SK-N-SH treated with all-trans-retinoic acid at 6 μM for 48 hours (cell line): ENCODE results near the gene TMEM213.

Experiments
- ATAC-seq: fragments of 200-7000 bp; cut with Tn5 transposase; 3 replicates; pipeline ENCODE4 v1.9.1; 2020; ENCODE audit warnings: mild to moderate bottlenecking, moderate library complexity
- ARNTL ChIP-seq: fragments of 450-650 bp; formaldehyde crosslinking; IDR thresholded peaks from 2 replicates; pipeline ENCODE4 v1.5.0; 2020; ENCODE audit warnings: low read depth, mild to moderate bottlenecking, moderate library complexity, borderline replicate concordance
- BACH2 ChIP-seq: fragments of 250-450 bp; sonication (Bioruptor Pico); IDR thresholded peaks from 2 replicates; pipeline ENCODE4 v1.9.0; 2021; ENCODE audit warnings: mild to moderate bottlenecking, borderline replicate concordance
- CSDC2 ChIP-seq: fragments of 250-450 bp; sonication (Bioruptor Pico); IDR thresholded peaks from 2 replicates; pipeline ENCODE4 v1.5.0; 2020; ENCODE audit warnings: mild to moderate bottlenecking, moderate library complexity
- ESRRG ChIP-seq: fragments of 250-450 bp; sonication (Bioruptor Pico); IDR thresholded peaks from 2 replicates; pipeline ENCODE4 v1.6.1; 2021; ENCODE audit warnings: mild to moderate bottlenecking
- GLIS3 ChIP-seq: fragments of 250-450 bp; sonication (Bioruptor Pico); IDR thresholded peaks from 2 replicates; pipeline ENCODE4 v1.5.0; 2020; ENCODE audit warnings: mild to moderate bottlenecking, moderate library complexity
- ISL1 ChIP-seq: fragments of 250-450 bp; sonication (Bioruptor Pico); IDR thresholded peaks from 2 replicates; pipeline ENCODE4 v2.1.2; 2022; ENCODE audit warnings: mild to moderate bottlenecking, moderate library complexity
- OSR1 ChIP-seq: fragments of 250-450 bp; sonication (Bioruptor Pico); IDR thresholded peaks from 2 replicates; pipeline ENCODE4 v1.8.0; 2022; ENCODE audit warnings: moderate library complexity, mild to moderate bottlenecking, inconsistent platforms
- PATZ1 ChIP-seq: fragments of 250-450 bp; sonication (Bioruptor Pico); IDR thresholded peaks from 2 replicates; pipeline ENCODE4 v1.8.0; 2020; ENCODE audit warnings: mild to moderate bottlenecking, moderate library complexity, borderline replicate concordance
- POU6F1 ChIP-seq: fragments of 250-450 bp; sonication (Bioruptor Pico); IDR thresholded peaks from 2 replicates; pipeline ENCODE4 v1.8.0; 2021; ENCODE audit warnings: low read depth, mild to moderate bottlenecking, moderate library complexity, borderline replicate concordance
- PPARA ChIP-seq: fragments of 250-450 bp; sonication (Bioruptor Pico); IDR thresholded peaks from 2 replicates; pipeline ENCODE4 v1.5.0; 2020; ENCODE audit warnings: mild to moderate bottlenecking, borderline replicate concordance
- RARB ChIP-seq: fragments of 250-450 bp; sonication (Bioruptor Pico); IDR thresholded peaks from 2 replicates; pipeline ENCODE4 v1.8.0; 2021; ENCODE audit warnings: mild to moderate bottlenecking, moderate library complexity
- SNAI2 ChIP-seq: fragments of 250-450 bp; sonication (Bioruptor Pico); IDR thresholded peaks from 2 replicates; pipeline ENCODE4 v1.5.0; 2020; ENCODE audit warnings: mild to moderate bottlenecking, moderate library complexity
- TCF4 ChIP-seq: fragments of 250-450 bp; sonication (Bioruptor Pico); IDR thresholded peaks from 2 replicates; pipeline ENCODE4 v1.8.0; 2021; ENCODE audit warnings: mild to moderate bottlenecking, moderate library complexity, borderline replicate concordance
- TOX ChIP-seq: fragments of 250-450 bp; sonication (Bioruptor Pico); IDR thresholded peaks from 2 replicates; pipeline ENCODE4 v1.8.0; 2021; ENCODE audit warnings: mild to moderate bottlenecking, moderate library complexity, borderline replicate concordance
- TSHZ2 ChIP-seq: fragments of 250-450 bp; sonication (Bioruptor Pico); IDR thresholded peaks from 2 replicates; pipeline ENCODE4 v1.5.0; 2020; ENCODE audit warnings: mild to moderate bottlenecking, moderate library complexity
- ZC3H10 ChIP-seq: fragments of 250-450 bp; sonication (Bioruptor Pico); IDR thresholded peaks from 2 replicates; pipeline ENCODE4 v1.5.1; 2021; ENCODE audit warnings: mild to moderate bottlenecking, moderate library complexity
- ZFP3 ChIP-seq: fragments of 250-450 bp; sonication (Bioruptor Pico); IDR thresholded peaks from 2 replicates; pipeline ENCODE4 v1.5.0; 2020; ENCODE audit warnings: mild to moderate bottlenecking, moderate library complexity
- ZFP30 ChIP-seq: fragments of 450-650 bp; formaldehyde crosslinking; IDR thresholded peaks from 2 replicates; pipeline ENCODE4 v1.5.0; 2022; ENCODE audit warnings: mild to moderate bottlenecking, moderate library complexity
- ZNF565 ChIP-seq: fragments of 450-650 bp; formaldehyde crosslinking; conservative IDR thresholded peaks from 2 replicates; pipeline ENCODE4 v1.5.0; 2020; ENCODE audit warnings: low read depth, mild to moderate bottlenecking, moderate library complexity
- ZNF70 ChIP-seq: fragments of 450-650 bp; formaldehyde crosslinking; IDR thresholded peaks from 2 replicates; pipeline ENCODE4 v1.5.0; 2020; ENCODE audit warnings: mild to moderate bottlenecking, moderate library complexity
- ZNF8 ChIP-seq: fragments of 450-650 bp; formaldehyde crosslinking; IDR thresholded peaks from 2 replicates; pipeline ENCODE4 v1.5.0; 2020; ENCODE audit warnings: mild to moderate bottlenecking, moderate library complexity
- TF ChIP-seq, protein P1 (sequence below): fragments of 250-450 bp; sonication (Bioruptor Pico); IDR thresholded peaks from 2 replicates; pipeline ENCODE4 v1.5.1; 2020; ENCODE audit warnings: low read depth, mild to moderate bottlenecking, moderate library complexity
- TF ChIP-seq, protein P2 (sequence below): fragments of 250-450 bp; sonication (Bioruptor Pico); IDR thresholded peaks from 2 replicates; pipeline ENCODE4 v1.5.1; 2021; ENCODE audit warnings: mild to moderate bottlenecking, moderate library complexity

The TMEM213 gene

GRCh38 chr7:138857728-138858127, 59.9 kb downstream of the TMEM213 start:
- TF ChIP-seq ZFP3 (CRISPR knock-in tag) (no peak), ZNF8 (CRISPR knock-in tag) (no peak), GLIS3 (CRISPR knock-in tag) (no peak), ARNTL (no peak), ZFP30 (CRISPR knock-in tag) (no peak), ESRRG (CRISPR knock-in tag) (no peak), ZC3H10 (CRISPR knock-in tag) (no peak), POU6F1 (CRISPR knock-in tag) (no peak)
- no peak for ATAC-seq

GRCh38 chr7:138861051-138861450, 63.3 kb downstream of the TMEM213 start:
- TF ChIP-seq SNAI2 (no peak), GLIS3 (CRISPR knock-in tag) (no peak), ESRRG (CRISPR knock-in tag) (no peak), CSDC2 (CRISPR knock-in tag) (no peak), ZNF70 (CRISPR knock-in tag) (no peak), POU6F1 (CRISPR knock-in tag) (no peak), BACH2 (CRISPR knock-in tag) (no peak), RARB (no peak), PATZ1 (CRISPR knock-in tag) (no peak), ISL1 (CRISPR knock-in tag) (no peak), TOX (CRISPR knock-in tag) (no peak), OSR1 (CRISPR knock-in tag) (no peak), ZNF8 (CRISPR knock-in tag) (no peak), ARNTL (no peak), ZC3H10 (CRISPR knock-in tag) (no peak), PPARA (CRISPR knock-in tag) (no peak)
- TF ChIP-seq, protein P1, sequence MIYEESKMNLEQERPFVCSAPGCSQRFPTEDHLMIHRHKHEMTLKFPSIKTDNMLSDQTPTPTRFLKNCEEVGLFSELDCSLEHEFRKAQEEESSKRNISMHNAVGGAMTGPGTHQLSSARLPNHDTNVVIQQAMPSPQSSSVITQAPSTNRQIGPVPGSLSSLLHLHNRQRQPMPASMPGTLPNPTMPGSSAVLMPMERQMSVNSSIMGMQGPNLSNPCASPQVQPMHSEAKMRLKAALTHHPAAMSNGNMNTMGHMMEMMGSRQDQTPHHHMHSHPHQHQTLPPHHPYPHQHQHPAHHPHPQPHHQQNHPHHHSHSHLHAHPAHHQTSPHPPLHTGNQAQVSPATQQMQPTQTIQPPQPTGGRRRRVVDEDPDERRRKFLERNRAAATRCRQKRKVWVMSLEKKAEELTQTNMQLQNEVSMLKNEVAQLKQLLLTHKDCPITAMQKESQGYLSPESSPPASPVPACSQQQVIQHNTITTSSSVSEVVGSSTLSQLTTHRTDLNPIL (CRISPR knock-in tag): no peak
- TF ChIP-seq, protein P2, sequence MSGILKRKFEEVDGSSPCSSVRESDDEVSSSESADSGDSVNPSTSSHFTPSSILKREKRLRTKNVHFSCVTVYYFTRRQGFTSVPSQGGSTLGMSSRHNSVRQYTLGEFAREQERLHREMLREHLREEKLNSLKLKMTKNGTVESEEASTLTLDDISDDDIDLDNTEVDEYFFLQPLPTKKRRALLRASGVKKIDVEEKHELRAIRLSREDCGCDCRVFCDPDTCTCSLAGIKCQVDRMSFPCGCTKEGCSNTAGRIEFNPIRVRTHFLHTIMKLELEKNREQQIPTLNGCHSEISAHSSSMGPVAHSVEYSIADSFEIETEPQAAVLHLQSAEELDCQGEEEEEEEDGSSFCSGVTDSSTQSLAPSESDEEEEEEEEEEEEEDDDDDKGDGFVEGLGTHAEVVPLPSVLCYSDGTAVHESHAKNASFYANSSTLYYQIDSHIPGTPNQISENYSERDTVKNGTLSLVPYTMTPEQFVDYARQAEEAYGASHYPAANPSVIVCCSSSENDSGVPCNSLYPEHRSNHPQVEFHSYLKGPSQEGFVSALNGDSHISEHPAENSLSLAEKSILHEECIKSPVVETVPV: no peak
- ATAC-seq: no peak

- ATAC-seq: no peak
- no peak for TF ChIP-seq ARNTL
- TF ChIP-seq TCF4 (CRISPR knock-in tag): no peak
- TF ChIP-seq ZNF8 (CRISPR knock-in tag): no peak
- TF ChIP-seq BACH2 (CRISPR knock-in tag): no peak
- TF ChIP-seq ZNF565 (CRISPR knock-in tag): no peak
- TF ChIP-seq, protein P2: no peak
- no peak for TF ChIP-seq ZFP3 (CRISPR knock-in tag)
- no peak for TF ChIP-seq TSHZ2 (CRISPR knock-in tag)
- TF ChIP-seq PPARA (CRISPR knock-in tag): no peak
- no peak for TF ChIP-seq GLIS3 (CRISPR knock-in tag)
Measured at GRCh38 chr7:138863931-138864330, 66.1 kb downstream of the TMEM213 start.
